Measurements from ENCODE around the gene WRNIP1.

The WRNIP1 gene

DNA sequence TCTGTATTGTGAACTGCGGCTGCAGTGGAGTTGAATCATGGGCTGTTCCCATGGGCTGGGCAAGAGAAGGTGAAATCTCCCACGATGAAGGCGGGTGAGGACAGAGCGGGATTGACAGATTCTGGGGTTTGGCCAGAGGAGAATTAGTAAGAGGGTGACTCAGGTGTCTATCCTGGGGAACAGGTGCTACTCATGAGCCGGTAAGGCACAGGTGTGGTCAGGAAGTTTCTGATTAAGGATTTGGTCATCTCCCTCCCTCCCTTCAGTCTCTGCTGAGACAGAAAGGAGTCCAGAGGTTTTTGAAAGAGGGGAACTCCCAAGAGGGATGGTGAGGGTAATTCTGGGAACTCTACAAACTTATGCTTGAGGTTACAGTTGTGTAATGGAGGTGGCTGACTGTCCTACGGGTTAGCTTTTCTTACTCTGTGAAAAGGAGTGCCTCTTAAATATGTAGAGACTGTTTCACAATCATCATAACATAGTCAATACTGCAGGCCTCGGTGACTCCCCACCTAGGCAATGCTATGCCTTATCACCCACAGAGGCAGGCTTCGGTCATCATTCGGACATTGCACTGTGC, 45.0 kb downstream of the WRNIP1 start:
- no peak for DNase-seq

DNA sequence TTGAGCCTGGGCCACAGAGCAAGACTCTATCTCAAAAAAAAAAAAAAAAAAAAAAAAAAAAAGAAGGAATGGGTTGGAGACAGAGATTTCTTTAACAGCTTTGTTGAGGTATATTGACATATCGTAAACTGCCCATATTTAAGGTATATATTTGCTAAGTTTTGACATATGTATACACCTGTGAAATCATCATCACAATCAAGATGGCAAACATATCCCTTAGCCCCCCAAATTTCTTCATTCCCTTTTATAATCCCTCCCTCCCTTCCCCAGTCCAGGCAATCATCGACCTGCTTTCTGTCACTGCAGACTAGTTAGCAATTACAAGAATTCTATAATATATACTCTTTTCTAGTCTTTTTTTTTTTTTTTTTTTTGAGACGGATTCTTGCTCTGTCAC, 47.5 kb downstream of the WRNIP1 start:
- DNase-seq, result no peak

DNA sequence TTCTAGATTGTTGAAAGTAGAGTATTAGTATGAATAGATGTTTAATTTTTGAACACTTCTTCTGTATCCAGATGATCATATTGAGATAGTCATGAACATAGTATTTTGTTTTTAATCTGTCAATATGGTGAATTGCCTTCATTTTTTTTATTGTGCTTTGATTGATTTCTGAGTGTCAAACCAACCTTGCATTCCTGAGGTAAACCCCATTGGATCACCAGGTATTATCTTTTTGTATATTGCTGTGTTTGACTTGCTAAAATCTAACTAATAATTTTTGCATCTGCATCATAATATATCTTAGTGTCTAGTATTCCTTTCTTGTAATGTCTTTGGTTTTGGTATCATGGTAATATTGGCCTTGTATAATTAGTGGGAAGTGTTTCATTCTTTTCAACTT, 51.0 kb downstream of the WRNIP1 start:
- DNase-seq, result no peak

GRCh38 chr6:2817903-2818443, 52.8 kb downstream of the WRNIP1 start:
- DNase-seq, result no peak

DNA sequence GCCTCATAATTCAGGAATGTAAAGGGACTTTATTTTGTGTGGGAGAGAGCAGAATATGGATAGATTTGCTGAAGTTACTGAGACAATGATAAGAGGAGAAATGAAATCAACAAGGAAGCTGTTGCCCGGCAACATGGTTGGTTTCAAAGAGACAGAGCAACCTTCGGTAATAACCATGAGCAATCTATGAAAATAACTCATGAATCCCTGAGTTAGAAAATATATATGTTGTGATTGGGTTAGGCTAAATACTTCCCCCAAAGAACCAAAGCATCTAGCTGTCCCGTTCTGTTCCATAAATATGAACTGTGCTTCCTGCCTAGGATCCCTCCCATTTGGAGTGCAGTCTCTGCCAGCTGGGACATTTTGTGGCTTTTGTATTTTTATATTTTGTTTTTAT, 53.4 kb downstream of the WRNIP1 start:
- DNase-seq, result no peak

DNA sequence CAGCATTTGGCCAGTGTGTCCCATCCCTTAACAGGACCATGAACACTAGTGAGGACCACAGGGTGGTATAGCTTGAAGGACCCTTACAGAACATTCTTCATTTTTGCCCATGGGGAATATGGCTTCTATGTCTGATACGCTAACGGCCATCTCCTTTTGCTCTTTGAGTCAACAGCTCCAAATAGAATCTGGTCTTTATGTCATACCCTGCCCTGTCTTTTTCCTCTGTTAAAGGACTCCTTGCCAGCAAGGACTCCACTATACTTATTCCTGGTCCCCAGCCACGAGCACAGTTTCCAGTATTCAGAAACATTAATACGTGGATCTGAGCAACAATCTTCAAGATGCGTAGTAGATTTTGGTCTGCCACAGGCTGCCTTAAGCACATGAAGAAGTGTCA, 53.9 kb downstream of the WRNIP1 start:
- DNase-seq, result no peak

GRCh38 chr6:2819978-2820377, 54.8 kb downstream of the WRNIP1 start:
- no peak for DNase-seq

DNA sequence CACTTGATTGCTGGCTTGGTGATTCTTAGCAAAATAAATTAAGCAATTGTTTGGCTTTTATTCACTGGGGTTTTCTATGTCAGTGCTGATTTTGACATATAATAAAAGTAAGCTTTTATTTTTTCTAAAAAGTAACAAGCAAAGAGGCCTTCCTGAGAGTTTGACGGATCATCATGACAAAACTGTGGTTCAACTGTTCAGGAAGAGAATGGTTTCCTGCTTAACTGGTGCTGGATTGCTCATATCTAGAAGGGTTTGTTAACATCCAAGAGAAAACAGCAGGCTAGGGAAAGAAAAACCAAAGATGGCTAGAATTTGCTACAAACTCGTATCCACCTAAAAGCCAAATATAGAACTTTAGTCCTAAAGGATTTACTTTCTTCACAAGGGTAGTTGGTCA, 55.2 kb downstream of the WRNIP1 start:
- no peak for DNase-seq

DNA sequence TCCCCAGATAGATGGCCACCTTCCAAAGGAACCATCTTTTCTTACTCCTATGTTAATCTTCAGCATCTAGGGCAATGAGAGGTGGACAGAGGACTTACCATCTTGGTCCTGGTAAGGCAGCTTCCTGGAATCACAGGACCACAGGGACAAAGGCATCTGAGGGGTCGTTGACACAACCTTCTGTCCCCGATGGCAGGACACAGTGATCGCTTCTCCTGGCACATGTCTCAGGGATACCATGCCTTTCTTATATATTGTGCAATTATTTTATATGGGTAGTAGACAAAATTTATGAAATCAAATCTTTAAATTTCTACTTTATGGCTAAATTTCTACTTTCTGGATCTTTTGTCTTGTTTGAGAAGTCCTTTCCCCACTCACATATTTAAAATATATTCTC, 56.4 kb downstream of the WRNIP1 start:
- no peak for DNase-seq

GRCh38 chr6:2823104-2823850, 58.1 kb downstream of the WRNIP1 start:
- DNase-seq, result no peak

DNA sequence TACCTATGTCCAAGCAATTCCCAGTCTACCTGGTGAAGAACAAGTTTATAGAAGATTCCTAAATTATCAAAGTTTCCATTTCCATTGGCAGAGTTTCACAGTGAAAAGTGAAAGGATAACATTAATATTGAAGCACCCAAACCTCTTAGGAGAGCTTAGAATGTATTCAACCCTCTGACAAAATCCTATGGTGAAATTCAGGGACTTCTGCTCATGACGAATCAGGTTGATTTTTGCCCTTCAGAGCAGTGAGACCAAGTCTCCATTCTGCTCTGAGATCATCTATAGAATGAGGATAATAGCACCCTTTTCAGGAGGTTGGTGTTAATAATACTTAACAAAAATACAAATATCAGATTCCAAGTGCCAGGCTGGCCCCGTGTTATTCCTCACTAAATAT, 60.9 kb downstream of the WRNIP1 start:
- DNase-seq, result no peak

DNA sequence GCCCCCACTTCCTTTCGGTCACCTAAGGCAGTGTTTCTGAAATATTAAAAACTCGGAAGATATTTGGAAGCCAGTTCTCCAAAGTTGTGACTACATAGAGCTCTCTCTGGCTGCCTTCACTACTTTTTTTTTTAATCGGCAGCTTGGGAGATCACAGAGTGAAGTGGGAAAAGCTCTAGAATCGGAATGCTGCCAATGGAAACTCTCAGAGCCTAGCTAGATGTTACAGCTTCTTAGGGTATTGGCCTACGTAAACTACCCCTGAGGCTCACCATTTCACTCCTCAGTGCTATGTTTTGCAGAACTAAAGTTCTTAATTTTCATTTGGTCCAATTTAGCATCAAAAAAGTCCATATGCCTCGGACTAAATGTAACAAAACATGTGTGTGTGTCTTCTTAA, 61.9 kb downstream of the WRNIP1 start:
- DNase-seq, result no peak

DNA sequence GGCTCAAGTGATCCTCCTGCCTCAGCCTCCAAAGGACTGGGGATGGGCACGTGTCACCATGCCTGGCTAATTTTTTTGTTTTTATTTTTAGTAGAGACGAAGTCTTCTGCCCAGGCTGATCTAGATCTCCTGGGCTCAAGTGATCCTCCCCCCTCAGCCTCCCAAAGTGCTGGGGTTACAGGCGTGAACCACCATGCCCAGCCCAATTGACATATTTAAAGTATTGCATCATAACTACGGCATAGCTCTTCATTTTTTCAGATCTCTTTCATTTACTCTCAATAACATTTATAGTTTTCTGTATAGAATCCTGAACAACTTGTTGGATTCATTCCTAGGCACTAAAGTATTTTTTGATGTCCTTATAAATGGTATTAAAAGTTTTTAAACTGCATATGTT, 63.4 kb downstream of the WRNIP1 start:
- DNase-seq, result no peak

DNA sequence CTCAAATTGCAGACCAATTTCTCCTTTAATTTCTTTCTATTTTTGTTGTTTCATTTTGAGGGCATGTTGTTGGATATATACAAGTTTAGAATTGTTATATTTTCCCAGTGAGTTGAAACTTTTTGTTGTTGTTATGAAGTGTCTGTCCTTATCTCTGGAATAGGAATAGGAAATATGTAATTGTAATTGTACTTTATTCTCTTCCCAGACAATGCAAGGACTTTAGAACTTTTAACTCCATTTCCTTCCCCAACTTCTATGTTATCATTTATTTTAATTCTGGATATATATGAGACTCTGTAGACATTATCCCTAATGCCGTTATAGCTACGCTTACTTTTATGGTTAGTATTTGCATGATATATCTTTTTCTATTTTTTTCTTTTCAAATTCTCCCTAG, 64.1 kb downstream of the WRNIP1 start:
- DNase-seq, result no peak

GRCh38 chr6:2830183-2830582, 65.0 kb downstream of the WRNIP1 start:
- DNase-seq, result no peak

DNA sequence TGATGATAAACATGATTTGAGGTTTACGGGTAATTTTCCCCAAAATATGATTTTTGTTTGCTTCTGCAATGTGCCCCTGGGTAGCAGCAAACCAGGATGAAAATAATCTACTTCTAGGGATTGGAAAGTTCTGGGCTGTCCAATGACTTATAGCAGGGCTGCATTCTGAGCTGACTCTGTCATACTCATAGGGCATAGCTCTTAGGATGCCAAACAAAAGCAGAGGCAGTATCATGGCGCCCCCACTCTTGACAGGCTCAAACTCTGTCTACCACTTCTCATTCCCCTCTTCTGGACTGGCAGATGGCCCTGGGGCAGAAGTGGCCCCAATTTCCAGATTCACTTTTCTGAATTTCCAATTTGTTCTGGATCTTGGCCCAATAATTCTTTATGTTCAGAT, 66.2 kb downstream of the WRNIP1 start:
- no peak for DNase-seq

GRCh38 chr6:2834262-2834661, 69.1 kb downstream of the WRNIP1 start:
- DNase-seq, result no peak

Measured in NCI-H69 (cell line).